ENCODE data around the gene DGCR2. TPM values are rescaled to one million over a fixed set of nuclear protein-coding genes. Genes with fewer than 3 reads are reported as not detected.

The DGCR2 gene
- total RNA-seq, 2 experiments from 2014 or later: 31.9 to 35.5 TPM

DNA sequence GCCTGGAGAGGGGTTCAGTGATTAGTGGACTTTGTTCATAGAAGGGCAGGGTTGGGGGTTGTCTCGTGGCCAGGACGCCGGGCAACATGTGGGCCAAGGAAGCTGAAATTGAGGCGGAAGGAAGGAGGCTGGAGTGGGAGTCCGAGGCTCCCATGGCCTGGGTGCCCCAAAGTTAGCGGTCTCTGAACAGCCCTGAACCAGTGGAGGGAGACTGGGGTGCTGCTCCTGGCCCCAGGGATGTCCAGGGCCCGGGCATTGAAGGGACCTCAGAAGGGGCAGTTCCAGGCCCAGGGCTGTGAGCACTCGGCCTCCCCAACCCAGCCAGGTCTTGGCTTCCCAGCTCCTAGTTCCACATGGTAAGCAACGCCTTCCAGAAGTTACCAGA lies 126.9 kb downstream of the DGCR2 start:
- Histone ChIP-seq H3K4me3 (ENCODE audit: low read length) (no peak overlapping the region), H3K4me1 (ENCODE audit: insufficient read depth, low read length) (no peaks in the 10 kb centered on the region), H3K9me3 (ENCODE audit: control insufficient read depth in 1 of 2, insufficient read depth in 1 of 2, low read length in 2 of 2) (no peaks in the 10 kb centered on the region), H3K27ac (ENCODE audit: low read depth in 1 of 2, low read length in 2 of 2) (no peak overlapping the region), H3K36me3 (ENCODE audit: insufficient read depth, low read length) (no peaks in the 10 kb centered on the region), H3K27me3 (ENCODE audit: control insufficient read depth in 1 of 2, insufficient read depth in 2 of 2, low read length in 2 of 2) (peaks cover 5 to 7% of the 10 kb centered on the region in 2 experiments)
- no peak for ATAC-seq (ENCODE audit: poor library complexity)
- no peak overlapping the region for H3K4me3 Mint-ChIP-seq
- CTCF ChIA-PET: no interaction called here
- no peaks in the 10 kb centered on the region for H3K36me3 Mint-ChIP-seq (ENCODE audit: low read depth)
- H3K9me3 Mint-ChIP-seq: no peaks in the 10 kb centered on the region
- POLR2A ChIA-PET: no interaction called here
- intact Hi-C loops (cut with DNase I, micrococcal nuclease): no loop called here
- no peak for DNase-seq
- TF ChIP-seq, protein P1, sequence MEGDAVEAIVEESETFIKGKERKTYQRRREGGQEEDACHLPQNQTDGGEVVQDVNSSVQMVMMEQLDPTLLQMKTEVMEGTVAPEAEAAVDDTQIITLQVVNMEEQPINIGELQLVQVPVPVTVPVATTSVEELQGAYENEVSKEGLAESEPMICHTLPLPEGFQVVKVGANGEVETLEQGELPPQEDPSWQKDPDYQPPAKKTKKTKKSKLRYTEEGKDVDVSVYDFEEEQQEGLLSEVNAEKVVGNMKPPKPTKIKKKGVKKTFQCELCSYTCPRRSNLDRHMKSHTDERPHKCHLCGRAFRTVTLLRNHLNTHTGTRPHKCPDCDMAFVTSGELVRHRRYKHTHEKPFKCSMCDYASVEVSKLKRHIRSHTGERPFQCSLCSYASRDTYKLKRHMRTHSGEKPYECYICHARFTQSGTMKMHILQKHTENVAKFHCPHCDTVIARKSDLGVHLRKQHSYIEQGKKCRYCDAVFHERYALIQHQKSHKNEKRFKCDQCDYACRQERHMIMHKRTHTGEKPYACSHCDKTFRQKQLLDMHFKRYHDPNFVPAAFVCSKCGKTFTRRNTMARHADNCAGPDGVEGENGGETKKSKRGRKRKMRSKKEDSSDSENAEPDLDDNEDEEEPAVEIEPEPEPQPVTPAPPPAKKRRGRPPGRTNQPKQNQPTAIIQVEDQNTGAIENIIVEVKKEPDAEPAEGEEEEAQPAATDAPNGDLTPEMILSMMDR (IDR thresholded peaks at IDR 0.05): no peak
- no peaks in the 10 kb centered on the region for H3K4me1 Mint-ChIP-seq (ENCODE audit: low read depth)
- peaks cover 11% of the 10 kb centered on the region for H3K27me3 Mint-ChIP-seq
- H3K27ac Mint-ChIP-seq: no peak overlapping the region

DNA sequence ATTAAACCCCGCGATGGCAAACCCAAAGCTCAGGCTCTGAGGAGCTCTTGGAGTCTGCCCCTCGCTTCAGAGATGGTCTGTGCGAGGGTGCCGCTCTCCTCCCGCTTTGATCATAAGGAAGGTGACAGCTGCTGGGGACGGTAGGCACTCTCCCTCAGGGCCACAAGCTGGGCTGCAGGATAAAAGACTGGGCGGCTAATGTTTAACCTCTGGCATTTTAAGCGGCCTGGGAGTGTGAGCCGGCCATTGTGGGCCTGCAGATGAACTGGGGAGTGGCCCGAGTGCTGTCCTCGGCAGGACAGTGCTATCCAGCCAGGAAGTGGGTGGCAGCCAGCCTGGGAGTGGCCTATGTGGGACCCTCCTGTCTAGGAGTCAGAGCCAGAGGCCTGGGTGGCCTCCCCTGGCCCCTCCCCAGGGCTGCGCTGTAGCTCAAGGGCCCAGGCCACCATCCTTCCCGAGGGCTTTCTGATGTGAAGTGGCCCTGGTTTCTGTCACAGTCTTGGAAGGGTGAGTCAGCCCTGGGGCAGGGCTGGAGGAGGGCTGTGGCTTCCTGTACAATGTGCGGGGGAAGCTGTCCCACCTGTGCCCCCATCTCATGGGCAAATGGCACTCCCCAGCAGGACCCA lies 127.4 kb downstream of the DGCR2 start:
- ChIA-PET POLR2A (no interaction called here), CTCF (no interaction called here)
- intact Hi-C loops (cut with DNase I, micrococcal nuclease): no loop called here
- Histone ChIP-seq H3K36me3 (ENCODE audit: insufficient read depth, low read length) (no peaks in the 10 kb centered on the region), H3K27ac (ENCODE audit: low read depth in 1 of 2, low read length in 2 of 2) (no peak overlapping the region), H3K4me1 (ENCODE audit: insufficient read depth, low read length) (no peaks in the 10 kb centered on the region), H3K4me3 (ENCODE audit: low read length) (no peak overlapping the region), H3K9me3 (ENCODE audit: control insufficient read depth in 1 of 2, insufficient read depth in 1 of 2, low read length in 2 of 2) (no peaks in the 10 kb centered on the region), H3K27me3 (ENCODE audit: control insufficient read depth in 1 of 2, insufficient read depth in 2 of 2, low read length in 2 of 2) (peaks cover 5 to 7% of the 10 kb centered on the region in 2 experiments)
- TF ChIP-seq, protein P1 (IDR thresholded peaks at IDR 0.05): no peak
- Mint-ChIP-seq H3K27me3 (peaks cover 11% of the 10 kb centered on the region), H3K4me3 (no peak overlapping the region), H3K4me1 (ENCODE audit: low read depth) (no peaks in the 10 kb centered on the region), H3K36me3 (ENCODE audit: low read depth) (no peaks in the 10 kb centered on the region), H3K27ac (no peak overlapping the region), H3K9me3 (no peaks in the 10 kb centered on the region)
- no peak for ATAC-seq (ENCODE audit: poor library complexity)
- no peak for DNase-seq

DNA sequence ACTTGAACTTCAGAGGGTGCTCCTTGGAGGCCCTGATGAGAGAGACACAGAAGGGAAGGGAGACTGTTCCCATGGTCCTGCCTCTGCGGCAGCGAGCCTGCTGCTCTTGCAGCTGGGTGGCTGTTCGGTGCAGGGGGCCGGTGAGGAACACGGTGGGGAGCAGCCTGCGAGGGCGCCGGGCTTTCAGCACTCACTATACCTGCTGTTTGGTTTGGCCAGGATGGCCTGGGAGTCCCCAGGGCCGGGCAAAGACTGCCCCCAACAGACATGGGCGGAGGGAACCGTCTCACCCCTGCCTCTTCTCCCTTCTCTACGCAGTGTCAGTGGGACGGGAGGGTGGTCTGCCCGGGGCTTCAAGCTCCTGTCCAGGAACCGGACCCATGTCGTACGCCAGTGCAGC lies 128.2 kb downstream of the DGCR2 start:
- H3K9me3 ChIP-seq (ENCODE audit: control insufficient read depth in 1 of 2, insufficient read depth in 1 of 2, low read length in 2 of 2): no peaks in the 10 kb centered on the region
- CTCF ChIA-PET: no interaction called here
- intact Hi-C loops (cut with DNase I, micrococcal nuclease): no loop called here
- ATAC-seq (ENCODE audit: poor library complexity) (no peak), DNase-seq (no peak)
- Mint-ChIP-seq H3K36me3 (ENCODE audit: low read depth) (no peaks in the 10 kb centered on the region), H3K4me3 (no peak overlapping the region), H3K27ac (no peak overlapping the region), H3K4me1 (ENCODE audit: low read depth) (no peaks in the 10 kb centered on the region), H3K9me3 (no peaks in the 10 kb centered on the region), H3K27me3 (peaks cover 11% of the 10 kb centered on the region)
- no peak overlapping the region for H3K27ac ChIP-seq (ENCODE audit: low read depth in 1 of 2, low read length in 2 of 2)
- TF ChIP-seq, protein P1 (IDR thresholded peaks at IDR 0.05): no peak
- POLR2A ChIA-PET: no interaction called here
- no peaks in the 10 kb centered on the region for H3K4me1 ChIP-seq (ENCODE audit: insufficient read depth, low read length)
- H3K27me3 ChIP-seq (ENCODE audit: control insufficient read depth in 1 of 2, insufficient read depth in 2 of 2, low read length in 2 of 2): peaks cover 2 to 7% of the 10 kb centered on the region in 2 experiments
- H3K4me3 ChIP-seq (ENCODE audit: low read length): no peak overlapping the region
- H3K36me3 ChIP-seq (ENCODE audit: insufficient read depth, low read length): no peaks in the 10 kb centered on the region
